ENCODE measurements around the gene CRACR2A. TPM values are rescaled to one million over a fixed set of nuclear protein-coding genes. Genes with fewer than 3 reads are reported as not detected.

The CRACR2A gene
- total RNA-seq, 4 donors from 2014 or later = 1.2 to 7.9 (median 2.2) TPM

DNA sequence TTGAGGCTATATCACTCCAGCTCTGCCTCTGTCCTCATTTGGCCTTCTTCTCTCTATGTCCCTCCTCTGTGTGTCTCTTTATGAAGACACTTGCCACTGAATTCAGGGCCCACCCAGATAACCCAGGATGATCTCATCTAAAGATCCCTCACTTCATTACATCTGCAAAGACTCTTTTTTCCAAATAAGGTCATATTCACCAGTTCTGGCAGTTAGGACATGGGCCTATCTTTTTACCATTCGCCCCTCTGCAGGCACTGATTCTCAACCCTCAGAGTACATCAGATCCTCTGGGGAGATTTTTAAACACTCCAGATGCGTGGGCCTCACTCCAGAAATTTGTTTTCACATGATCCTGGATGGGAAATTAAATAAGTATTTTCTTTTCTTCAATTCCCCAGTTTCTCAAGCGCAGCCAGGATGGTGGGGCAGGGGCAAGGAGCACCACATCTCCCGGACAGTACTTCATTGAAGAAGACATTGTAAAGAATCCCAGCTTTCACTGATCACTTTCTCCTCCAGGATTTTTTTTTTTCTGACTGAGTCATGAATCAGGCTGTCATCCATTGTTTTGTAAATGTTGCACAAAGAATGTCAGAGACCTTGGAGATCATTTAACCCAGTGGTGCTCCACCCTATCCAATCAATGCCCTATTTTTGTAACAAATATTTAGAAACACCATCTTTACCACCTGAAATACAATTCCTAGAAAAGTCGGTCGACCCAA, 27.4 kb downstream of the CRACR2A start:
- TF ChIP-seq POLR2A (IDR thresholded peaks at IDR 0.05) = no peak
- TF ChIP-seq, protein P1, sequence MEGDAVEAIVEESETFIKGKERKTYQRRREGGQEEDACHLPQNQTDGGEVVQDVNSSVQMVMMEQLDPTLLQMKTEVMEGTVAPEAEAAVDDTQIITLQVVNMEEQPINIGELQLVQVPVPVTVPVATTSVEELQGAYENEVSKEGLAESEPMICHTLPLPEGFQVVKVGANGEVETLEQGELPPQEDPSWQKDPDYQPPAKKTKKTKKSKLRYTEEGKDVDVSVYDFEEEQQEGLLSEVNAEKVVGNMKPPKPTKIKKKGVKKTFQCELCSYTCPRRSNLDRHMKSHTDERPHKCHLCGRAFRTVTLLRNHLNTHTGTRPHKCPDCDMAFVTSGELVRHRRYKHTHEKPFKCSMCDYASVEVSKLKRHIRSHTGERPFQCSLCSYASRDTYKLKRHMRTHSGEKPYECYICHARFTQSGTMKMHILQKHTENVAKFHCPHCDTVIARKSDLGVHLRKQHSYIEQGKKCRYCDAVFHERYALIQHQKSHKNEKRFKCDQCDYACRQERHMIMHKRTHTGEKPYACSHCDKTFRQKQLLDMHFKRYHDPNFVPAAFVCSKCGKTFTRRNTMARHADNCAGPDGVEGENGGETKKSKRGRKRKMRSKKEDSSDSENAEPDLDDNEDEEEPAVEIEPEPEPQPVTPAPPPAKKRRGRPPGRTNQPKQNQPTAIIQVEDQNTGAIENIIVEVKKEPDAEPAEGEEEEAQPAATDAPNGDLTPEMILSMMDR (IDR thresholded peaks at IDR 0.05) = no peak
- H3K4me1 ChIP-seq = no peaks in the 10 kb centered on the region
- H3K9me3 ChIP-seq = no peaks in the 10 kb centered on the region
- intact Hi-C loops (cut with DNase I) = no loop called here
- H3K27me3 ChIP-seq = no peaks in the 10 kb centered on the region
- H3K36me3 ChIP-seq = no peaks in the 10 kb centered on the region
- 77 to 81% methylated on average over 6 of the region's 6 CpGs for WGBS, 2 donors
- H3K4me3 ChIP-seq (replicated peaks in 1 of 3) = no peak overlapping the region
- DNase-seq = no peak
- no peak overlapping the region for H3K27ac ChIP-seq

GRCh38 chr12:3723916-3724805, 28.7 kb downstream of the CRACR2A start:
- no peaks in the 10 kb centered on the region for H3K4me1 ChIP-seq
- intact Hi-C loops (cut with DNase I) = no loop called here
- DNase-seq = no peak
- H3K9me3 ChIP-seq = no peaks in the 10 kb centered on the region
- H3K36me3 ChIP-seq = no peaks in the 10 kb centered on the region
- no peak overlapping the region for H3K27ac ChIP-seq
- WGBS, 2 donors = 90 to 91% methylated on average over 13 to 14 of the region's 14 CpGs
- H3K27me3 ChIP-seq = no peaks in the 10 kb centered on the region
- no peak for TF ChIP-seq POLR2A (IDR thresholded peaks at IDR 0.05)
- TF ChIP-seq, protein P1 (IDR thresholded peaks at IDR 0.05) = no peak
- H3K4me3 ChIP-seq (replicated peaks in 1 of 3) = no peak overlapping the region

- WGBS, 2 donors = 88 to 91% methylated on average over 6 of the region's 6 CpGs
- intact Hi-C loops (cut with DNase I) = no loop called here
- no peaks in the 10 kb centered on the region for H3K36me3 ChIP-seq
- H3K4me1 ChIP-seq = no peaks in the 10 kb centered on the region
- H3K9me3 ChIP-seq = no peaks in the 10 kb centered on the region
- no peak for DNase-seq
- no peak overlapping the region for H3K4me3 ChIP-seq (replicated peaks in 1 of 3)
- H3K27ac ChIP-seq = no peak overlapping the region
- H3K27me3 ChIP-seq = no peaks in the 10 kb centered on the region
- TF ChIP-seq POLR2A (IDR thresholded peaks at IDR 0.05) = no peak
- TF ChIP-seq, protein P1 (IDR thresholded peaks at IDR 0.05) = no peak
Measured at GRCh38 chr12:3722368-3722767, 30.5 kb downstream of the CRACR2A start.

DNA sequence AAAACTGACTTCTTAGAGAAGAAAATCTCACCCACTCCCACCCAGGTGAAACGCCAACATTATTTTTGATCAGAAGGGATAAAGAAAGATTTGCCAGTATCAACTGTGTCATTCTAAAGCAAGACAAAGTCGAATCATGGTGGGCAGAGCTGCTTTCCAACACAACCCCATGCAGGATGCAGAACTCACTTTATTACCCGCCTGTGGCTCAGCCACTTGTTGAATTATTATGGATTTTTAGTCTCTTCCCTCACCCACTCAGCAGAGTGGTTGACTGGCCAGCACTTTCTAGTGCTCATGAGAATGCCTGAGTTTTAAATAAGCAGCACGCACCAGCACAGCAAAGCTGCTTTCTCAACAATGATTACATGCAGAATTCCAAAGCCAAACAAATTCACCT, 32.1 kb downstream of the CRACR2A start:
- intact Hi-C loops (cut with DNase I) = no loop called here
- TF ChIP-seq POLR2A (IDR thresholded peaks at IDR 0.05) = no peak
- 64% methylated on average over 4 of the region's 4 CpGs for WGBS, 2 donors

GRCh38 chr12:3718100-3718499, 34.8 kb downstream of the CRACR2A start:
- no peaks in the 10 kb centered on the region for H3K4me1 ChIP-seq
- H3K36me3 ChIP-seq = no peaks in the 10 kb centered on the region
- intact Hi-C loops (cut with DNase I) = no loop called here
- H3K27ac ChIP-seq = no peak overlapping the region
- DNase-seq = no peak
- no peak overlapping the region for H3K4me3 ChIP-seq (replicated peaks in 1 of 3)
- no peak for TF ChIP-seq POLR2A (IDR thresholded peaks at IDR 0.05)
- TF ChIP-seq, protein P1 (IDR thresholded peaks at IDR 0.05) = no peak
- no peaks in the 10 kb centered on the region for H3K9me3 ChIP-seq
- 88 to 95% methylated on average over 4 of the region's 4 CpGs for WGBS, 2 donors
- no peaks in the 10 kb centered on the region for H3K27me3 ChIP-seq

More for the DNA sequence above, 32.1 kb downstream of the CRACR2A start:
- H3K27ac ChIP-seq = no peak overlapping the region
- no peaks in the 10 kb centered on the region for H3K36me3 ChIP-seq
- no peak overlapping the region for H3K4me3 ChIP-seq (replicated peaks in 1 of 3)
- no peak for DNase-seq
- no peaks in the 10 kb centered on the region for H3K4me1 ChIP-seq
- no peaks in the 10 kb centered on the region for H3K27me3 ChIP-seq
- H3K9me3 ChIP-seq = no peaks in the 10 kb centered on the region
